A673 (cell line): Measurements from ENCODE around the gene PHLPP2. TPM values are rescaled to one million over a fixed set of nuclear protein-coding genes. Genes with fewer than 3 reads are reported as not detected.

Experiments
- BruUV-seq: library from RNA; stranded (reverse); fragments of 400-500 nt; replicated peaks from 2 replicates; lab custom pipeline; 2021; lab: Mats Ljungman, UMichigan
- CTCF ChIA-PET: fragments of 300-600 bp; sonication (Branson Sonifier 250); formaldehyde crosslinking; loops from one replicate; lab custom pipeline; 2022; ENCODE audit warnings: antibody characterized with exemption; lab: Charles Lee
- POLR2A ChIA-PET: fragments of 300-600 bp; sonication (Branson Sonifier 250); formaldehyde crosslinking; loops from one replicate; lab custom pipeline; 2022; ENCODE audit warnings: antibody characterized with exemption; ENCODE audit not compliant: low non-redundant PET; lab: Charles Lee
- DNase-seq: peaks from one replicate; pipeline ENCODE4 v3.0.0-alpha.2; 2015; ENCODE audit warnings: low spot score
- H3K27ac ChIP-seq: fragments of 200-600 bp; sonication (generic); 2 replicates; pipeline ENCODE4 v1.5.1; 2016; ENCODE audit warnings: mixed run types, low read depth, mild to moderate bottlenecking, mixed read lengths, antibody characterized with exemption, low read length; ENCODE audit not compliant: poor library complexity, severe bottlenecking
- H3K27me3 ChIP-seq: fragments of 200-600 bp; sonication (generic); replicated peaks from 2 replicates; pipeline ENCODE4 v1.6.1; 2017; ENCODE audit warnings: mixed run types, low read depth, mild to moderate bottlenecking, mixed read lengths, antibody characterized with exemption, low read length; ENCODE audit not compliant: insufficient read depth, poor library complexity
- H3K36me3 ChIP-seq: fragments of 200-600 bp; sonication (generic); 2 replicates; pipeline ENCODE4 v1.6.1; 2016; ENCODE audit warnings: mixed run types, mild to moderate bottlenecking, mixed read lengths, antibody characterized with exemption, low read length; ENCODE audit not compliant: insufficient read depth, poor library complexity, severe bottlenecking
- H3K4me1 ChIP-seq: fragments of 200-600 bp; sonication (generic); 2 replicates; pipeline ENCODE4 v1.6.1; 2017; ENCODE audit warnings: mixed run types, mild to moderate bottlenecking, mixed read lengths, antibody characterized with exemption, low read length; ENCODE audit not compliant: insufficient read depth, poor library complexity, severe bottlenecking
- H3K4me3 ChIP-seq: fragments of 200-600 bp; sonication (generic); 2 replicates; pipeline ENCODE4 v1.5.1; 2016; ENCODE audit warnings: low read depth, mixed run types, mild to moderate bottlenecking, mixed read lengths, low read length; ENCODE audit not compliant: poor library complexity, severe bottlenecking
- H3K9me3 ChIP-seq: fragments of 200-600 bp; sonication (generic); 2 replicates; pipeline ENCODE4 v1.6.1; 2016; ENCODE audit warnings: mixed run types, low read depth, mild to moderate bottlenecking, mixed read lengths, antibody characterized with exemption, low read length; ENCODE audit not compliant: poor library complexity, severe bottlenecking
- EZH2 ChIP-seq: fragments of 200-600 bp; sonication (generic); IDR thresholded peaks from 2 replicates; pipeline ENCODE4 v1.6.1; 2017; ENCODE audit warnings: borderline replicate concordance, low read depth, mild to moderate bottlenecking, mixed read lengths, antibody characterized with exemption, low read length; ENCODE audit not compliant: poor library complexity, severe bottlenecking
- intact Hi-C: fragments of 100-400 bp; cut with micrococcal nuclease; formaldehyde crosslinking; loops from one replicate; pipeline ENCODE4 v1.10.0; 2022; ENCODE audit not compliant: unreplicated experiment
- total RNA-seq: library from RNA; stranded (reverse); gene quantifications from 2 replicates; pipeline ENCODE4 v1.2.3, GENCODE V29; 2021
- TF ChIP-seq, protein P1 (sequence below): fragments of 300-800, 200-600 bp; sonication (generic); conservative IDR thresholded peaks from 2 replicates; pipeline ENCODE4 v1.5.1; 2017; ENCODE audit warnings: low read depth, mild to moderate bottlenecking, antibody characterized with exemption, low read length, moderate library complexity, mixed read lengths

The PHLPP2 gene
- total RNA-seq, 1 experiment from 2014 or later = 18.3 TPM

DNA sequence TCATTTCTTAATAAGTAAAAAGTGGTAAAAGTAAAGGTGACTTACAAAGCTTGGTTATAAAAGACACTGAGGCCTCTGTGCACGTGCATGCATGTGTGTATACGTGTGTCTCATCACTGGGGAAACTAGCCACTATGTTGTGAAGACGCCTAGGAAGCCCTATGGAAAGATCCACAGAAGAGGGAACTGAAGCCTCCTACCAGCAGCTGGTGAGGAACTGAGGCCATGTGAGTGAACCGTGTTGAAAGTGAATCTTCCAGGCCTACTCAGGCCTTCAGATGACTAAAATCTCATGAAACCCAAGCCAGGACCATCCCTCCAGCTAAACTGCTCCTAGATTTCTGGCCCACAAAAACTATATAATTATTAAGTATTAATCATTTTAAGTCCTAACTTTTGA lies 23.7 kb downstream of the PHLPP2 start:
- no peak for DNase-seq
- POLR2A ChIA-PET = no interaction called here
- Histone ChIP-seq H3K36me3 (peaks cover 2% of the 10 kb centered on the region), H3K27ac (no peak overlapping the region), H3K27me3 (no peaks in the 10 kb centered on the region), H3K4me3 (no peak overlapping the region), H3K9me3 (no peaks in the 10 kb centered on the region), H3K4me1 (no peaks in the 10 kb centered on the region)
- no TSS peak for BruUV-seq
- intact Hi-C loops = no loop called here
- CTCF ChIA-PET = no interaction called here
- no peak for TF ChIP-seq EZH2
- TF ChIP-seq, protein P1, sequence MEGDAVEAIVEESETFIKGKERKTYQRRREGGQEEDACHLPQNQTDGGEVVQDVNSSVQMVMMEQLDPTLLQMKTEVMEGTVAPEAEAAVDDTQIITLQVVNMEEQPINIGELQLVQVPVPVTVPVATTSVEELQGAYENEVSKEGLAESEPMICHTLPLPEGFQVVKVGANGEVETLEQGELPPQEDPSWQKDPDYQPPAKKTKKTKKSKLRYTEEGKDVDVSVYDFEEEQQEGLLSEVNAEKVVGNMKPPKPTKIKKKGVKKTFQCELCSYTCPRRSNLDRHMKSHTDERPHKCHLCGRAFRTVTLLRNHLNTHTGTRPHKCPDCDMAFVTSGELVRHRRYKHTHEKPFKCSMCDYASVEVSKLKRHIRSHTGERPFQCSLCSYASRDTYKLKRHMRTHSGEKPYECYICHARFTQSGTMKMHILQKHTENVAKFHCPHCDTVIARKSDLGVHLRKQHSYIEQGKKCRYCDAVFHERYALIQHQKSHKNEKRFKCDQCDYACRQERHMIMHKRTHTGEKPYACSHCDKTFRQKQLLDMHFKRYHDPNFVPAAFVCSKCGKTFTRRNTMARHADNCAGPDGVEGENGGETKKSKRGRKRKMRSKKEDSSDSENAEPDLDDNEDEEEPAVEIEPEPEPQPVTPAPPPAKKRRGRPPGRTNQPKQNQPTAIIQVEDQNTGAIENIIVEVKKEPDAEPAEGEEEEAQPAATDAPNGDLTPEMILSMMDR = no peak

DNA sequence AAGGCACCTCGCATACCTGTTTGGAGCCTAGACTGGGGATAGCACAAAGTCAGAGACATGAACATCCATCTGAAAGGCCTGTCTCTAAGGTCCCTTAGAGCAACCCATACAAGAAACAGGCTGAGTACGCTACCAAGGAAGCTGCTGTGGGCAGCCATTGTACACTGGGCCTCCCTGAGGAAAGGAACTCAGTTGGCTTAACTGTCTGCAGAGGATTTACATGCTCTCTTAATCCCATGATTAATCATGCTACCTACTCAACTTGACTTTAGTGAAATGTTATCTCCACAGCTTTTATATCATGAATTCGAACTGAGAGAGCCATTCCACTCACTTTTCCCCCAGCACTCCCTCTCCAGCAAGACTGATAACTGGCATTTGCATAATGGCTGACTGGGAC lies 26.0 kb downstream of the PHLPP2 start:
- no TSS peak for BruUV-seq
- Histone ChIP-seq H3K4me3 (no peak overlapping the region), H3K4me1 (no peaks in the 10 kb centered on the region), H3K9me3 (no peaks in the 10 kb centered on the region), H3K27me3 (no peaks in the 10 kb centered on the region), H3K36me3 (peaks cover 2% of the 10 kb centered on the region), H3K27ac (no peak overlapping the region)
- POLR2A ChIA-PET = no interaction called here
- intact Hi-C loops = no loop called here
- CTCF ChIA-PET = no interaction called here
- DNase-seq = no peak
- TF ChIP-seq EZH2 = no peak
- TF ChIP-seq, protein P1 = no peak

DNA sequence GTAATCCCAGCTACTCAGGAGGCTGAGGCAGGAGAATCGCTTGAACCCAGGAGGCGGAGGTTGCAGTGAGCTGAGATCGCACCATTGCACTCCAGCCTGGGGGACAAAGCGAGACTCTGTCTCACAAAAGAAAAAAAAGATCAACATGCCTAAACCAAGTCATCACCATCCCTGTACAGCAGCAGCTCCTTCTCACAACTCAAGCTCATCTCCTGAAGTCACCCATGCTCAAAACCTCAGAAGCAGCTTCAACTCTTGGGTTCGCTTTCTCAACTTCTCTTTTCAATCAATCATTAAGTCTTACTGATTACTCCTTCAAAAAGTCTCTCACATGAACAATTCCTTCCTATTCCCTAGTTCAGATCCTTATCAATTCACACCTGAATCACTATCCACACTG lies 31.3 kb downstream of the PHLPP2 start:
- H3K27me3 ChIP-seq = no peaks in the 10 kb centered on the region
- H3K4me3 ChIP-seq = no peak overlapping the region
- DNase-seq = no peak
- TF ChIP-seq EZH2 = no peak
- TF ChIP-seq, protein P1 = no peak
- H3K4me1 ChIP-seq = no peaks in the 10 kb centered on the region
- peaks cover 9% of the 10 kb centered on the region for H3K36me3 ChIP-seq
- no peak overlapping the region for H3K27ac ChIP-seq
- no TSS peak for BruUV-seq
- intact Hi-C loops = no loop called here
- POLR2A ChIA-PET = no interaction called here
- no peaks in the 10 kb centered on the region for H3K9me3 ChIP-seq
- CTCF ChIA-PET = no interaction called here
